NCI-H2227 treated with DMSO at 0.1 percent for 48 hours (cell line): Measurements from ENCODE around the gene HRH3.

Experiments used
- DNase-seq: peaks from one replicate; lab custom pipeline; 2025; lab: John Stamatoyannopoulos, UW

Gene HRH3

GRCh38 chr20:62229667-62230066 is 9.6 kb upstream of the HRH3 start:
- DNase-seq = no peak

- DNase-seq = no peak
Observed at GRCh38 chr20:62228982-62229545, 9.0 kb upstream of the HRH3 start.

DNA sequence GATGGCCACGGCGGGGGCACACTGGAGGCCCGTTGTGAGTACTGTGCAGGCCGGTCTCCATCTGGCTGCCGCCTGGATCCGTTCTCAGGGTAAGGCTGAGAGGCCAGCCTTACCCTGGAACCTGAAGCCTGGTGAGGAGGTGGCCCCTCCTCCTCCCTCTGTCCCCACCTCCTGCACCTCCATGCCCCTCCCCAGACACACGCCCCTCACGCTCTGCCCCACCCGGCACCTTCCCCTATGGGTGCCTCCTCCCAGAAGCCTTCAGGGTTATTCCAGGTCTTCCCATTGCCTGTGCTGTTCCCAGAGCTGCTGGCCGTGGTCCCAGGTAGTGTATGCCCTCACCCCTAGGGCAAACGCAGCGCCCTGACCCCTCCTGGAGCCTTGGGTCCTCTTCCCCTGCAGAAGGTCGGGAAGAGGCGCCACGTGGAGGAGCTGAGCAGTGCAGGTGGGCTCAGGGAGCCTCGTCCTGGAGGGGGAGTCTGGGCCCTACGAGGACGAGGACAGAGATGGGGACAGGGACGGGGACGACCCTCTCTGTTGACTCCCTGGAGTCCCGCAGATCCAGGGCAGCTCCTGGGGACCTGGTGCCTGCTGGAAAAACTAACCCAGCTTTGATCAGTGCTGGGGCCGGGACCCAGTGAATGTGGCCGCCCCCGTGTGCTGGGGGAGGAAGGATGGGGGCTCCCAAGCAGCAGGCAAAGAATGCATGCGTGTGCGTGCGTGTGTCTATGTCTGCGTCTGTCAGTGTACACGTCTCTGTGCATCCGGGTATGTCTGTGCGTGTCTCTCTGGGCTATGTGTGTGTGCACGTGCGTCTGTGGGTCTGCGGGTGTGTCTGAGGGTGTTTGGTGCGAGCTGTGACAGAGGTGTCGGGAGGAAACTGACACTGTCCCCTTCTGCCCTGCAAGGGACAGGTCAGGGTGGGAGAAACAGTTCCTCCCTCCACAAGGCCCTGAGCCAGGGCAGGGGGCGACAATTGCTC is 8.2 kb upstream of the HRH3 start:
- no peak for DNase-seq

- no peak for DNase-seq
Observed at GRCh38 chr20:62227591-62227976, 7.5 kb upstream of the HRH3 start.

- DNase-seq = no peak
Observed at GRCh38 chr20:62226707-62227590, 6.9 kb upstream of the HRH3 start.

GRCh38 chr20:62225820-62226635 is 6.0 kb upstream of the HRH3 start:
- no peak for DNase-seq

GRCh38 chr20:62225026-62225425 is 4.9 kb upstream of the HRH3 start:
- DNase-seq = no peak

GRCh38 chr20:62224113-62224855 is 4.2 kb upstream of the HRH3 start:
- no peak for DNase-seq

DNA sequence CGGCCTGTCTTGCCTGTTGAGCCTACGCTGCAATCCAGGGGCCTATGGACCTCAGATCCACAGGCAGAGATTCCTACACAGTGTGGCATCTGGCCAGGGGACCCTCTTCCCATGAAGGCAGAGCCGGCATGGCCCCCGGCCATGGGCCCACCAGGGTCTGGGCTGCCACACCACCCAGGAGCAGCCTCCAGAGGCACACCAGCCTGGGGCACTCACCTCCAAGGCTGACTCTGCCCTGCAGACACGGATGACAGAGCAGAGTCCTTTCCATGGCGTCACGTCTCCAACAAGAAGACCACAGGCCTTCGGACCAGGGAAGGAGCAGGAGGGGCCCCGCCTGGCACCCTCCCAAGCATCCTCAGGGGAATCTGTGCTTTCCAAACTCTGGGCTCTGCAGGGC is 3.5 kb upstream of the HRH3 start:
- DNase-seq = no peak

- DNase-seq = no peak
Observed at GRCh38 chr20:62222972-62223371, 2.9 kb upstream of the HRH3 start.

DNA sequence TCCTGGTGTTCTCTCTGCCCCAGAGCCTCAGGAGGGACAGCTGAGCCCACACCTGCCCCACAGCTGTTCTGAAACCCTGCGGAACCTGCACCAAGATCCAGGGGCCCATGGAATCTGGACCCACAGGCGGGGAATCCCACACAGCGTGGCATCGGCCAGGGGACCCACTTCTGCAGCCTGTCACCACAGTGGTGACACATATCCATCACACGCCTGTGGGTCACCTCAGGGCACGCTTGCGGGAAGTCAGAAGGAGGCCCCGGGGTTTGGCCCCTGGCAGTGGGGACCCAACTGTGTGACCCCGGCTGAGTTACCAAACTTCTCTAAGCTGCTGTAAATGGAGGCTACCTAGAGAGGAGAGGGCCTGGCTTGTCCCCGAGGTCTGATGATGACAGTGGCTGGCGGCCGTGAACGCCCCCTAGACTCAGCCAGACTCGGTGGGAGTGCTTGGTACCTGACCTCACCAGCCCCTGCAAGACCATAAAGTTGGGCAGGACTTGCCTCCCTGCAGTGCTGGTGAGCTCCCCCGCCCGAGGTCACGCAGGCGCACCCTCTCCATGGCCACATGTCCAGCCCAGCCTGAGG is 2.3 kb upstream of the HRH3 start:
- DNase-seq = no peak

- DNase-seq = no peak
Observed at GRCh38 chr20:62220666-62221568, 839 bp upstream of the HRH3 start.

DNA sequence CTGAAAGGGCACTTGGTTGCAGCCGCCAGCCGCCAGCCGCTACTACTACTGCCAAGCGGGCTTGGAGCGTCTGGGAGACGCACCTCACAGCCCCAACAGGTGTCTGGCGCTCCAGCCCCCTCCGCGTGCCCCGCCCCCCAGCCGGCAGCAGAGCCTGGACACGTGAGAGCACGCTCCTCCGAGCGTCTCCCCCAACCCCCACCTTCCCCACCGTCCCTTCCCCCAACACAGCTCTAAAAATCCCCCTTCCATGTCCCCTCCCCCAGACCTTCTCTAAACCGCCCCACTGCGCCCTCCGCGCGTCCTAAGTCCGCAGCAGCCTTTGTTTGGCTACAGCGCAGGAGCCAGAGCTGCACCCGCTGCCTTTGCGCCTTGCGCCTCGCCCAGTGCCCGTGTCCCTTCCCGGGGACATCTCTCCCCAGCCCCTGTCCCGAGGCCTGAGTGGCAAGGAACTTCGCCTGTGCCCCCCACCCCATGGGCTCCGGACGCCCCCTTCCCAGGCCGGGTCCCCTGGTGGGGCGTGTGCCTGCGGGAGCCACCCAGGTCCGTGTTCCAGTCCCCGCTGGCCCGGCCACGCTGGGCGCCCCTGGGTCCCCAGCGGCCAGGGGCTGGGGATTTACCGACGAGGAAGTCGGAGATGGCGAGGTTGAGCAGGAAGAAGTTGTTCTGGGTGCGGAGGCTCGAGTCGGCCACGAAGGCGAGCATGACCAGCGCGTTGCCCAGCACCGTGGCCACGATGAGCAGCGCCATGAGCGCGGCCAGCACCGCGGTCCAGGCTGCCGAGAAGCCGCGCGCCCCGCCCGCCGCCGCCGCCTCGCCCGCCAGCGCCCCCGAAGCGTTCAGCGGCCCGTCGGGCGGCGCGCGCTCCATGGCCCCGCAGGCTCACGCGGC is 732 bp downstream of the HRH3 start:
- DNase-seq = peak; percentile 47

DNA sequence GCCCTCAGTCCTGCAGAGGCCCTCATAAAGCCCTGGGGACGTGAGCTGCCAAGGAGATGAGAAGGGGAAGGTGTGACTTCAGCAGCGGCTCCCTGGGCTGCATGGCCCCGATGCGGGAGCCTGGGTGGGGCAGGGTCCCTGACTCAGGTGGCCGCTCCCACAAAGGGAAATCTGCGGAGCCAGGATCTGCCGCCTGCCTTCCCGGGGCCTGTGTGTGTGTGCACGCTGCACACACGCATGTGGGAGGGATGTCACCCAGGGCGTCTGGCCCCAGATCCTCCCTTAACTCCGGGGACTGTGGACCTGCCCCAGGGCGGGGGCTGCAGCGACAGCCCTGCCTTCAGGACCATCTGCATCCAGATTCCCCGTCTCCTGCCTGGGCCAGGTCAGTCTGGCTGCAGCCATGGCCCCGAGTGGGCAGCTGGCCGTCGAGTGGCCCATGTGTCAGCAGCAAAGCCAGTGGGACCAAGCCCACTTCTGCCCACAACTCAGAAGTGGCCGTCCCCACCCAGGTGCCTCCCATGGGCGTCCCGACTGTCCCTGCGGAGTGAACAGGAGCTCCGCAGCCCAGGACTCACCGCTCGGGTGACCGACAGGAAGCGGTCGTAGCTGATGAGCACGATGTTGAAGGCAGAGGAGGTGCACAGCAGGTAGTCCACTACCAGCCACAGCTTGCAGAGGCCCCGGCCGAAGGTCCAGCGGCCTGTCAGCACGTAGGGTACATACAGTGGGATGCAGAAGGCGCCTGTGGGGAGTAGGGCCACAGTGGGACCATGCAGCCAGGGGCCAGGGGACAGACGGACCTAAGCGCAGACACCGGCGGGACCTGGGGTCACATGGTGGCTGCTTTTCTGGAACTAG is 1.9 kb downstream of the HRH3 start:
- no peak for DNase-seq

DNA sequence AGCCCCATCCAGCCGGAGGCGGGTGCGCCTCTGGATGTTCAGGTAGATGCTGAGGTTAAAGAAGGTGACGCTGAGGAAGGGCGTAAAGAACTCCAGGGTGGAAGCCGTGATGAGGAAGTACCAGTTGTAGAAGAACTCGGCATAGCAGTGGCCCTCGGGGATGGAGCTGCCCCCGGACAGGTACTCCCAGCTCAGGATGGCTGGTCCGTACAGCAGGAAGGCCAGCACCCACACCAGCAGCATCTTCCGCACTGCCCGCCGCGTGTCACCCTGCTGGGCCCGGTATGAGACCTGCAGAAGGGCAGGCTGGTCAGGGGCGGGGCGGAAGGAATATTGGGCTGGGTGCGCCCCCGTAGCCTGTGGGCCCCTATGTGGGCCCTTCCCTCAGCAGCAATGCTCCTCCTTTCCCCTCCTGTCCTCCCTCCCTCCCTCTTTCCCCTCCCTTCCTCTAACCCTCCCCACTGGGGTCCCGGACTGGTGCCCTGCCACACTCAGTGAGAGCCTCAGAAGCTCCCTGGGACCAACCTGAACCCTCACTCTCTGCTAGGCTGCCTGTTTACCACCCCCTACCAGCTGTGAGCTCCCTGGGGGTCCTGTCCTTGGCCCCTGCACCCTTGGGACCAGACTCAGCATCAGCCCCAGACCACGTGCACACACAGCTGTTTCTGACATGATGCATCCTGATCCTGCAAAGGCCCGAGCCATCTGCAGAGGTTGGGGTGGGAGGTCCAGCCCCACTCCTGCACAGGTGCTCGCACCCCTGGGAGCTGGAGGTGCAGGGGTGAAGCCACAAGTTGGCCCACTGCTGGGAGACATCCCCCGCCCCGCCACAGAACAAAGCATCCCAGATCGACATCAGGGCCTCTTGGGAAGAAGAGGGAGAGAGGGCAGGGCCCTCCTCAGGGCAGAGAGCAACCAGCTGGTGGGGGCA is 3.2 kb downstream of the HRH3 start:
- no peak for DNase-seq

DNA sequence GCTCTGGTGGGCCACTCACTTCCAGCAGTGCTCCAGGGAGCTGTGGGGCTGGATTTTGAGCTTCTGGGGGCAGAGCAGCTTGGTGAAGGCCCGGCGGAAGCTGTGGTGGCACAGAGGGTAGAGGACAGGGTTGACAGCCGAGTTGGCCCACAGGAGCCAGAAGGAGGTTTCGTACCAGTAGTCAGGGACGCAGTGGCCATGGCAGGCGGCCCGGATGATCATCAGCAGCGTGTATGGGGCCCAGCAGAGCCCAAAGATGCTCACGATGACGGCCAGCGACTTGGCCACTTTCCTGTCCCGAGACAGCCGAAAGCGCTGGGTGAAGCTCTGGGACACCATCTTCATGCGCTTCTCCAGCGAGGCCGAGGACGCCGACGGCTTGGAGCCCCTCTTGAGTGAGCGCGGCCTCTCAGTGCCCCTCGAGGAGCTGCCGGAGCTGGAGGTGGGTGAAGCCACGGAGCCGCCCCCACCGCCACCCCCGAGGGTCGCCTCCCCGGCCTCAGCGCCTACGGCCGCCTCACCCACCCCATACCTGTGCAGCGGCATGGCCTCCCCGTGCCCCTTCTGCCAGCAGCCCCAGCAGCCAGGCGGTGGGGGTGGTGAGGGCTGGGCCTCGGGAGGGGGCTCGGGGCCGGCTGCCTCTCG is 4.0 kb downstream of the HRH3 start:
- DNase-seq = no peak
